Measurements from ENCODE around the gene MACROD1.

The MACROD1 gene

DNA sequence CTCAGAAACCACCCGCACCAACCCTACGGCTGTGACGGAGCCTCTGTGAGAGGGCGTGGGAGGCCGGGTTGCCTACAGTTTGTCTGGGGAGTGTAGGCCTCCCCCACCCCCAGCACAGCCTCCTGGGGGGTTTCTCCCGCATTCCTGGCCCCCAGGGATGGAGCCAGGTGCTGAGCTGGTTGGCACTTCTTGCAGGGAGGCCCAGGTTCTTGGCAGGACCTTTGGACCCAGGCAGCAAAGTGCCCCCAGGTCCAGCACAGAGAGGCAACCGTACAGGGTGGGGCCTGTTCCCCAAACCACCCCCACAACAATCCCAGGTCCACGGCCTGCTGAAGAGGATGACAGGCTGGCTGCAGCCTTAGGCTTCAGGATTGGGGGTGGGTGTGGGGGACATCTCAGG is 36.5 kb downstream of the MACROD1 start:
- no peak overlapping the region for H3K4me3 ChIP-seq (ENCODE audit: low read depth, low read length)
- no peak for DNase-seq (ENCODE audit: low read depth)
- TF ChIP-seq CTCF (IDR thresholded peaks at IDR 0.05; ENCODE audit: low read depth, low read length, missing control alignments) = no peak

- no peak overlapping the region for H3K4me3 ChIP-seq (ENCODE audit: low read depth, low read length)
- DNase-seq (ENCODE audit: low read depth) = no peak
- no peak for TF ChIP-seq CTCF (IDR thresholded peaks at IDR 0.05; ENCODE audit: low read depth, low read length, missing control alignments)
Measured at GRCh38 chr11:64128255-64129006, 37.5 kb downstream of the MACROD1 start.

DNA sequence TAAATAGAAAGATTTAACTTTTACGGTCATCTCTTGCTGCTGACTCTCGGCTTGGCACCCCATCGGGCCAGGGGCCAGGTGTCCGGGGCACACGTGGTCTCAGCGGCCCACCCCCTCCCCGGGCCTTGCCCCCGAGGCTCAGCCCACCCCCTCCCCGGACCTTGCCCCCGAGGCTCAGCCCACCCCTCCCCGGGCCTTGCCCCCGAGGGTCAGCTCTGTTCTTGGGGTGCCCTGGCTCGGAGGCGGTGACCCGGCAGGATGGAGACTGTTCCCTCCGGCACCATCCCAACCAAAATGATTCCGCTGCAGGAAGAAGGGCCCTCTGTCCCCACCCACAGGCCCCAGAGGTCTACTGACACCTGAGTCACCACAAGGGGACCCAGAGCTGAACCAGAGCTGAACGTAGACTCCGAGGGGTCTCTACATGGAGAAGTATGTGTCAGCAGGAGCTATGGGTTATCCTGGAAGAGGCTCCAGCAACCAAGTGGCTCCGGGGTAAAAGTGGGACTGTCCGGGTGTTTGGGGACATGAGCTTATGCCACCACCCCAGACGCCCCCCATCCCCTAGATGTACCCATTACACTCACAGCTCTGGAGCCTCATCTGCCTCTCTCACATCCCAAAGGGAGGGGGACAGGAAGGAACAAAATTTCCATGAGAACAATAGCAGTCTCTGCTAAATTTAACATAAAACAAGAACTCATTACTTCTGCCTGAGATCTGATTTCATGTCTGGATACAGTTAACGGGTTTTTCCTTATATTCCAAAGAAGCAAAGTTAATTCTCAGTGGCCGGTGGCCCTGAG is 38.4 kb downstream of the MACROD1 start:
- TF ChIP-seq CTCF (IDR thresholded peaks at IDR 0.05; ENCODE audit: low read depth, low read length, missing control alignments) = no peak

DNA sequence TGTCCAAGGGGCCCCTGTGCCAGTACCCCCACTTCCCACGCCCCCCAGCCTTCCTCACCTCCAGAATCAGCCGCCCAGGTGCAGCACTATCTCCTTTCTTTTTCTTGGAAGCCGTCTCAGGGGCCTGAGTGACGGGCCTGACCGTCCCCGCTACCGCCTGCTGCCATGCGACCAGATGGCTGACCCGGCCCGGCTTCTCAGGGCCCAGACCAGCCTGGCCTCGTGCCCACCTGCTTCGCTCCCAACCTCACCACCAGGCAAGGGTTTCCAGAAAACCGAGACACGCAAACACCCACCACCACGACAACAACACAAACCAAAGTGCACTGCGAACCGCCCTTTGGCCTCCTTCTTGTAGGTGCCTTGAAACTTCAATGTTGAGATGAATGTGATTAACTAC is 39.1 kb downstream of the MACROD1 start:
- H3K4me3 ChIP-seq (ENCODE audit: low read depth, low read length) = no peak overlapping the region
- no peak for TF ChIP-seq CTCF (IDR thresholded peaks at IDR 0.05; ENCODE audit: low read depth, low read length, missing control alignments)
- no peak for DNase-seq (ENCODE audit: low read depth)

More for the DNA sequence above, 38.4 kb downstream of the MACROD1 start:
- H3K4me3 ChIP-seq (ENCODE audit: low read depth, low read length) = no peak overlapping the region
- no peak for DNase-seq (ENCODE audit: low read depth)

GRCh38 chr11:64126371-64126770 is 39.5 kb downstream of the MACROD1 start:
- no peak overlapping the region for H3K4me3 ChIP-seq (ENCODE audit: low read depth, low read length)
- DNase-seq (ENCODE audit: low read depth) = no peak
- no peak for TF ChIP-seq CTCF (IDR thresholded peaks at IDR 0.05; ENCODE audit: low read depth, low read length, missing control alignments)

DNA sequence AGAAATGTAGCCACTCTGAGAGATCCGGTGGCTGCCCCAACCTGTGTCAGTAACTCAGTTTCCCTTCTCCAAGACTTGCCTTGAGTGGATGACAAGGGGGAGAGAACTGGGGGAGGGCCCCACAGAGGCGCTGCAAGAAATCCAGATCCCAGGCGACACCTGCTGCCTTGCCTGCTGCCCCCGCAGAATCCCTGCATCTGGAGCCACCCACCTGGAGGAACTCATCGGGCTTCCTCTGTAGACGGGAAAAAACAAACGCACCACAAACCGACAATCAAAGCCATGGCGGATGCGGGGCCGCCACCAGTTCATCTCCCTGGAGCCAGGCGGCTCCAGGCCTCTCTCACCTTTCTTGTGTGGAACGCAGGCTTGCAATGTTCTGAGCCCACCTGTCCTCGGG is 40.2 kb downstream of the MACROD1 start:
- no peak overlapping the region for H3K4me3 ChIP-seq (ENCODE audit: low read depth, low read length)
- no peak for TF ChIP-seq CTCF (IDR thresholded peaks at IDR 0.05; ENCODE audit: low read depth, low read length, missing control alignments)
- no peak for DNase-seq (ENCODE audit: low read depth)
